GM19324 (cell line): Measurements from ENCODE around the gene TOR4A.
"Not testable (repeated sequence)": the region's sequence is repeated elsewhere in the genome, so short reads cannot be mapped to it uniquely, and the experiment has no call there.

Source experiments
- ATAC-seq: cut with Tn5 transposase; IDR thresholded peaks from one replicate; pipeline ENCODE4 v1.9.1; 2021; ENCODE audit warnings: mild to moderate bottlenecking, moderate library complexity; ENCODE audit not compliant: unreplicated experiment, low FRiP score

The TOR4A gene

GRCh38 chr9:137315581-137316011 is 38.1 kb downstream of the TOR4A start:
- no peak for ATAC-seq

DNA sequence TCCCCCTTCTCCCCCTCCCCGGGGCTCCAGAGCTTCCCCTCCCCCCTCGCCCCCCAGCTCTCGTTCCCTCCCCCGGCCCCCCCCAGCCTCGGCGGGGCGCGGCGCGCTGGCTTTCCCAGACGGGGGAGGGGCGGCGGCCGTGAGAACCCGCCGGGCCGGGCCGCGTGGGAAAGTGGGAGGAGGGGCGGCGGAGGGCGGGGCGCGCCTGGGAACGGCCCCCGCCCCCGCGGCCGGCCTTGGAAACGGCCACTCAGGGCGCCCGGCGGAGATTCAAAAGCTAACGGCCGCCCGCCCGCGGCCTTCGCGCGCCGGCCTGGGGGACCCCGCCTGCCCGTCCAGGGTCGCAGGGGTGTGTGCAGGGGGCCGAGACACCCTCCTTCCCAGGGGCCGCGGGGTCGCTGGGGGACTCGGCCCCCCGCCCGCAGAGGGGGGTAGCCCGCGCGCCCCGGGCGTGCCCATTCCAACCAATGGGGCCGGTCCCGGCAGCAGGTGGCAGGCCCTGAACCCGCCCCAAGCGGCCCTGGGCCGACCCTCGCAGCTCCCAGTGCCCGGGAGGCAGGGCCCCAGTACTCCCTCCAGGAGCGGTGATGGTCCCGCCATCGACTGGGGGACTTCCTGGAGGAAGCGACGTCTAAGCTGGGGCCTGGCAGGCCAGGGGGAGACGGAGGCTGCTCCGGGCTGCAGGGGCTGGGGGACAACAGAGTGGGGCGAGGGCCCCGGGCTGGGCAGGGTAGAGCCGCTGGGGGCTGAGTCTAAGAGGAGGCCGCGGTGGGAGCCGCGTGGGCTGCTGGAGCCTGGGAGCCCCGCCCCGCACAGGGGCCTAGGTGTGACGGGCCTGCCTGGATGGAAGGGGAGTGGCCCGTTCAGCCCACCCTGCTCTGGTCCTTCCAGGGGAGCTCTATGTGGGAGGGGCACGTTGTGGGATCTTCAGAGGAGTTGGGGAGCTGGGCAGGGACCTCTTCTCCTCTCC is 38.8 kb downstream of the TOR4A start:
- ATAC-seq = no peak

GRCh38 chr9:137317021-137317717 is 39.6 kb downstream of the TOR4A start:
- ATAC-seq = no peak

DNA sequence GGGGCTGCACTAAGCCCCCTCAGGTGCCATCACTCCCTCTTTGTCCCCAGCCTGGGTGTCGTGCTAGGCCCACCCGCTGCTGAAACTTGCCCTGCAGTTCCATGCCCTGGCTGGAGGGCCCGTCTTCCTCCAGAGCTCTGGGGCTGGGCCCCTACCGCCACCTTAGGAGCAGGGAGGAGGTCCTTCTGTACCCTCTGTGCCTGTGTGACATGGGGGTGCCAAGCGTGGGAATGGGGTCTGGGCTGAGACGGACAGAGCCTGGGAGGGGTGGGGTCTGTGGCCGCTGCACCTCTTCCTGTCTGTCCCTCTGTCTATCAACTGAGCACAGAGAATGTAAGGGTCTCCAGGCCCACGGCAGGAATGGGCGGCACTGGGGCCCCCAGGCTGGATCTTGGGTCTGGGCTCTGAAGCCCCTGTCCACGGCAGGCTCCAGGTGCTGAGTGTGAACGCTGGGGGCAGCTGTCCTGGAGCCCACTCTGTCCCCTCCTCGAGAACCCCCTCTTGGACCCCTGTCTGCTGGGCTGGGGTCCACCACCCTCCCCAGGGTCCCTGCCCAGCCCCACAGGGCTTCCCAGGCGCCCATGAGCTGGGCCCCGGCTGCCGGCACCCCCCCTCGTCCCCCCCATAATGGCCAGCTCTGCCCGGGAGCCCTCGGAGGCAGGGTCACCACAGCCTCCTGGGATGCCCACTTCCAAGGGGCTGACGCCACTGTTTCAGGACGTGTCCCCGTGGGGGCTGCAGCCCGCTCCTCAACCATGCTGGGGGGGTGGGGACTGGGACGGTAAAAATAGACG is 40.4 kb downstream of the TOR4A start:
- ATAC-seq = no peak

GRCh38 chr9:137318602-137319001 is 41.1 kb downstream of the TOR4A start:
- no peak for ATAC-seq

DNA sequence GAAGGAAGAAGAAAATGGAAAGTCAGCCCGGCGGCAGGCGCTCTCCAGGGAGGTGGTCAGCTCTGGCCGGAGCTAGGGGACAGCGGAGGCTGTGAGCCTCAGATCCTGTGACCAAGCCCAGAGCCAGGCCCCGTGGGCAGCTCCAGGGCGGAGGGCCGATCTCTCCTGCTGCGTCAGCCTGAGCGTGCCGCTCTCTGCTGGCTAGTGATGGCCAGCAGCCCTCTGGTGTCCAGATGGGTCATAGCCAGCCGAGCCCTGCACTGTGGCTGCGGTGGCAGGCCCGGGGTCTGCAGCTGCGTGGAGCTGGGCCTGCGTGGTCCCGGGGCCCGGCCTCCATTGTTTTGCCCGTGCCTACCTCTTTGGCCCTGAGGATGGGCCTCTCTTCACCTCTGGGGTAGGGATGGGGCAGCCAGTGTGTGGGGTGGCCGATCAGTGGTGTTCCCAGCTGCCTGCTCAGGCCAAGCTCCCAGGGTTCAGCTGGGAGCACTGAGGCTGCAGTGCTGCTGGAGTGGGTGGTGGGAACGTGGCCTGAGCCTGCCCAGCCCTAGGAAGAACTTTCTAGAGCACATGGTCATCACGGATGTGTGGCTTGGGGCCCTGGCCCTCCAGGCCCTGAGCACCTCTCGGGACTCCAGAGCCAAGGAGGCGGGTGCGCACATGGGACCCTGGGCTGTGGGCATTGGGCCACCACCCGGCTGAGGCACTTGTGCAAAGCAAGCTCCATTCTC is 41.6 kb downstream of the TOR4A start:
- ATAC-seq = no peak

- ATAC-seq = no peak
Observed at GRCh38 chr9:137319739-137320551, 42.4 kb downstream of the TOR4A start.

GRCh38 chr9:137320555-137321384 is 43.2 kb downstream of the TOR4A start:
- no peak for ATAC-seq

DNA sequence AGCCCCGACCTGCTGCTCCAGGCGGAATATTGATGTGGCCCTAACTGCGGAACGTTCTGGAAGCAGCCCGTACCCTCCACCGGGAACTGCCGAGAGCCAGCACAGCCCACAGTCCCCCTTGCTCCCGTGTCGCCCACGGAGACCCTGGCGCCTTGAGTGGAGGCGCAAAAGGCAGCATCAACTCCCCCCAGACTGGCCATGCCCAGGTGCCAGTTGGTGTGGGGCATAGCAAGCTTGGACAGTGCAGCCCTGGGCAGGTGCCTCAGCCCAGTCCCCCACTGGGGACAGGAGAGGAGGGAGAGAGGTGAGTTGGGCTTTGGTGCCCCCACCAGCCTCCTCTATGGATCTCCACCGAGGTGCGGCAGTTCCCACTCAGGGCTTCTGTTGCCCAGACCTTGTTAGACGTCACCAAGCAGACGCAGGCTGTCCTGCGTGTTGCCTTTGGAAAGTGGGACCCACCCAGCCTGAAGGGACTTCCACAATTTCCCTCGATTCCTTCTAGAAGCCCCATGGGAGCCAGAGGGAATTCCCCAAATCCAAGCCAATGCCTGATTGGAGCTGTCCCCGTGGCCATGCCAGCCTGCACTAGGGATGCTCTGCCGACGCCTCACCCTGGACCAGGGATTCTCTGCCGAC is 44.3 kb downstream of the TOR4A start:
- no peak for ATAC-seq

DNA sequence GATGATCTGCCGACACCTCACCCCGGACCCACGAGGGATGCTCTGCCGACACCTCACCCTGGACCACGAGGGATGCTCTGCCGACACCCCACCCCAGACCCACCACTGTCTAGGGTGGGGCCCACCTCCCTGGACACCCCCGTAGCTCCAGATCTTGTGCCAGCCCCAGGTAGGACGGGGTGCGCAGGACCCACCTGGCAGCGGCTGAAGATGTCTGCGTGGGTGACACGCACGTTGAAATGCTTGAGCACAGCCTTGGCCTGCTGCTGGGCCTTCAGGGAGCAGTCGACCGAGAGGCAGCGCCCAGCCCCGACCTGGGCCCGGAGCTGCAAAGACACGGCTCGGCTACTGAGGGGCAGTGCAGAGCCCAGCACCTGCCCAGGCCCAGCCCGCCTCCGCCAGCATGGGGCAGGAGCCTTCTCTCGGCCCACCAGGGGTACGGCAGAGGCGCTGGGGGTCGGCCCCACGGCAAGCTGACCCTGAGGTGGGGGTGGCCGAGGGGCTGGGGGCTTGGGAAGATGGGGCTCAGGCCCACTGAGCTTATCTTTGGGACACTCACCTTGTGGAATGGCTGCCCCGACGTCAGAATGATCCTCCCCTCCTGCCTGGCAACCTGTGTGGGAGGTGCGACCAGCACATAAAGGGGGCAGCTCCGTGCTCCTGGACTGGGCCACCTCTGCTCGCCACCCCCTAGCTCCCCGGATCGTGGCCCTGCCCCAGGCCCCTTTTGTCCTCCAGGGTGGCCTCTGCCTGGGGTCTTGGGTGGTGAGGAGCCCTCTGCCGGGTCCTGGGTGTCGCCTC is 46.2 kb downstream of the TOR4A start:
- no peak for ATAC-seq

DNA sequence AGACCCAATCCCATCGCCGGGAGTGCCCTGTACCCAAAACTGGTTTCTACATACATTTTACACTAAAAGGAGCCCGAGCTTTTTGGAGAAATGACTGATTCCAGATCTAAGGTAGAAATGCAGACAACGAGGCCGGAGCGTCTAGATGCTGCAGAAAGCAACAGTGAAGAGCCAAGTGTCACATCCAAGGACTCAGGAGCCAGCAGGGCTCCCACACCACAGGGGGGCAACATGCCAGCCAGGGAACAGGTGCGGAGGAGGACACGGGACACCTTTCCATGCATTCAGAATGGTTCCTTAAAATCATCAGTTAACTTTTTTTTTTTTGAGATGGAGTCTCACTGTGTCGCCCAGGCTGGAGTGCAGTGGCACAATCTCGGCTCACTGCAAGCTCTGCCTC is 47.6 kb downstream of the TOR4A start:
- no peak for ATAC-seq

DNA sequence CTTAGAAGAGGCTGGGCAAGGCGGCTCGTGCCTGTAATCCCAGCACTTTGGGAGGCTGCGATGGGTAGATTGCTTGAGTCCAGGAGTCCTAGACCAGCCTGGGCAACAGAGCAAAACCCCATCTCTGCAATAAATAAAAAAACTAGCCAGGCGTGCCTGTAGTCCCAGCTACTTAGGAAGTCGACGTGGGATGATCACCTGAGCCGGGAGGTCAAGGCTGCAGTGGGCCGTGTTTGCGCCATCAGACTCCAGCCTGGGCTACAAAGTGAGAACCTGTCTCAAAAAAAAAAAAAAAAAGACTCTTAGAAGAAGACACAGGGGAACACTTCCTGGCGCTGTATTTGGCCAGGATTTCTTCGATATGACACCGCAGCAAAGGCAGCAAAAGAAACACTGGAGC is 48.3 kb downstream of the TOR4A start:
- ATAC-seq = no peak

DNA sequence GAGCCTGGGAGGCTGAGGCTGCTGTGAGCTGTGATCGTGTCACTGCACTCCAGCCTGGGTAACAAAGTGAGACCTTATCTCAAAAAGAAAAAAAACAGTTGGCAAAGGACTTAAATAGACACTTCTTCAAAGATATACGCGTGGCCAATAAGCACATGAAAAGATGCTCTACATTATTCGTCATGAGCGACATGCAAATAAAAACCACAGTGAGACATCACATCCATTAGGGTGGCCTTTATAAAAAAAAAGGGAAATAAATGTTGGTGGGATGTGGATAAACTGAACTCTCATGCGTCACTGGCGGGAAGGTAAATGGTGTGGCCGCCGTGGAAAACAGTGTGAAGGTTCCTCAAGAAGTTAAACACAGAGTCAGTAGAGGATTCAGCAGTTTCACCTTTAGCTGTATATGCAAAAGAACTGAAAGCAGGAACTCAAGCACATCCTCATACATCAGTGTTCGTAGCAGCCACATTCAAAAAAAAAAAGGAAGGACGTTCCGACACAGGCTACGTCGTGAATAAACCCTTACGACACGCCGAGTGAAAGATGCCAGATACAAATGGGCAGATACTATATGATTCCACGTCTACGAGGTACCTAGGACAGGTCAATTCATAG is 49.0 kb downstream of the TOR4A start:
- no peak for ATAC-seq

GRCh38 chr9:137327641-137328550 is 50.4 kb downstream of the TOR4A start:
- not testable (repeated sequence) for ATAC-seq

- ATAC-seq = not testable (repeated sequence)
Observed at GRCh38 chr9:137329590-137329989, 52.1 kb downstream of the TOR4A start.

DNA sequence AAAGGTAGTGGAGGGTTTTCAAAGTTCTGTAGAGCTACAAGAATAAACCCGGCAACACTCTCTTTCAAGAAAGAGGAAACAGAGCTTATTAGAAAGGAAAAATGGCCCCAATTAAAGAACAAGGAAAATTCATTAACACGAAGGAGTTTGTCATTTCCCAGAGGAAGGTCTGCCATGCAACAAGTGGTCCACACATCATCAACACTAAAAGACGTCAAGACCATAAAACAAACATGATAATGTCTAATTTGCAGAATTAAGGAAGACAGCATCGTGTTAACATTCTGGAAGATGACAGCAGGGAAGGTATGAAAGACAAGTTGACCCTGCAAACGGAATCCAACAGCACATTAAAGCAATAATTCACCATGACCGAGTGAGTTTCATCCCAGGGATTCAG is 53.2 kb downstream of the TOR4A start:
- ATAC-seq = no peak
